Thyroid gland (tissue), 4 donors: ENCODE measurements around the gene SNW1.

Source experiments
- CTCF ChIP-seq, 6 experiments: fragments of 200-600 bp in 3 of 6; fragments of 450-650 bp in 3 of 6; sonication (generic) in 3 of 6; IDR thresholded peaks; one replicate each; pipeline ENCODE4 v1.5.1; 2016 to 2019; ENCODE audit warnings: antibody characterized with exemption in 6 of 6, mild to moderate bottlenecking in 2 of 6, inconsistent platforms in 1 of 6, moderate library complexity in 1 of 6
- POLR2A ChIP-seq, 2 donors: fragments of 450-650 bp; IDR thresholded peaks; one replicate each; pipeline ENCODE4 v1.6.1; 2017; ENCODE audit warnings: antibody characterized with exemption in 2 of 2, mild to moderate bottlenecking in 2 of 2, moderate library complexity in 1 of 2

GRCh38 chr14:77681196-77682157 is 79.5 kb downstream of the SNW1 start:
- TF ChIP-seq POLR2A (IDR thresholded peaks at IDR 0.05) (no peak), CTCF (IDR thresholded peaks at IDR 0.05) (no peak)
